ENCODE measurements around the gene CA14.

DNA sequence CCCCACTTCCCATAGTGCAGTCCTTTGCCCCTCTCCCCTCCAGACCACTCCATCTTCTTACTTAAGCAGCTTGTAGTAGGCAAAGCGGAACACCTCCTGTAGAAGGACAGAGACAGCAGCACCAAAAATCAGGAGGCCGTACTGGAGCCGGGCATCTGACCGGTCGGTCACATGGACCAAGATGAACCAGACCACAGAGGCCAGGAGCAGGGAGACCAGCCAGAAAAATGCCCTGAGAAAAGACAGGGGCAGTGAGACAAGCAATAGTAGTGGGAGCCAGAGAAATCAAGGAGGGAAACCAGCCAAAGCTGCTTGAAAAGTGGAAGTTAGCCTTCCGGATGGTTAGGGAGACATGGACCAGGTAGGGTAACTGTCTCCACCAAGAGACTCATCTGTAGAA lies 10.3 kb downstream of the CA14 start:
- TF ChIP-seq CTCF (IDR thresholded peaks at IDR 0.05) (no peak), CEBPB (IDR thresholded peaks at IDR 0.05) (no peak), RAD21 (conservative IDR thresholded peaks at IDR 0.05 in 1 of 2, IDR thresholded peaks at IDR 0.05 in 1 of 2) (no peak), MAX (IDR thresholded peaks at IDR 0.05) (no peak), FOSL2 (IDR thresholded peaks at IDR 0.05) (no peak), FOSL2 (CRISPR knock-in tag; IDR thresholded peaks at IDR 0.05) (no peak), POLR2A (IDR thresholded peaks at IDR 0.05; ENCODE audit: low read length) (no peak), EP300 (IDR thresholded peaks at IDR 0.05) (no peak), ZFP36 (IDR thresholded peaks at IDR 0.05; ENCODE audit: borderline replicate concordance, partially characterized antibody) (no peak), NPAS2 (CRISPR knock-in tag; IDR thresholded peaks at IDR 0.05; ENCODE audit: borderline replicate concordance) (no peak), REST (IDR thresholded peaks at IDR 0.05) (no peak), NR3C1 (IDR thresholded peaks at IDR 0.05) (no peak)
- TF ChIP-seq, protein P1, sequence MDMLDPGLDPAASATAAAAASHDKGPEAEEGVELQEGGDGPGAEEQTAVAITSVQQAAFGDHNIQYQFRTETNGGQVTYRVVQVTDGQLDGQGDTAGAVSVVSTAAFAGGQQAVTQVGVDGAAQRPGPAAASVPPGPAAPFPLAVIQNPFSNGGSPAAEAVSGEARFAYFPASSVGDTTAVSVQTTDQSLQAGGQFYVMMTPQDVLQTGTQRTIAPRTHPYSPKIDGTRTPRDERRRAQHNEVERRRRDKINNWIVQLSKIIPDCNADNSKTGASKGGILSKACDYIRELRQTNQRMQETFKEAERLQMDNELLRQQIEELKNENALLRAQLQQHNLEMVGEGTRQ (IDR thresholded peaks at IDR 0.05), result no peak
- TF ChIP-seq, protein P2, sequence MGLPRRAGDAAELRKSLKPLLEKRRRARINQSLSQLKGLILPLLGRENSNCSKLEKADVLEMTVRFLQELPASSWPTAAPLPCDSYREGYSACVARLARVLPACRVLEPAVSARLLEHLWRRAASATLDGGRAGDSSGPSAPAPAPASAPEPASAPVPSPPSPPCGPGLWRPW (IDR thresholded peaks at IDR 0.05), result no peak
